ENCODE results near the gene PTPN13.

PTPN13 gene

GRCh38 chr4:86749121-86749520 lies 155.0 kb downstream of the PTPN13 start:
- TF ChIP-seq CTCF (conservative IDR thresholded peaks at IDR 0.05): no peak

GRCh38 chr4:86755388-86755787 lies 161.3 kb downstream of the PTPN13 start:
- no peak overlapping the region for H3K27ac ChIP-seq
- TF ChIP-seq CTCF (conservative IDR thresholded peaks at IDR 0.05): no peak

More at GRCh38 chr4:86749121-86749520, 155.0 kb downstream of the PTPN13 start:
- no peak overlapping the region for H3K27ac ChIP-seq

GRCh38 chr4:86757468-86757867 lies 163.4 kb downstream of the PTPN13 start:
- no peak overlapping the region for H3K27ac ChIP-seq
- no peak for TF ChIP-seq CTCF (conservative IDR thresholded peaks at IDR 0.05)

- TF ChIP-seq CTCF (conservative IDR thresholded peaks at IDR 0.05): no peak
Measured at GRCh38 chr4:86759298-86759697, 165.2 kb downstream of the PTPN13 start.

GRCh38 chr4:86762649-86763048 lies 168.5 kb downstream of the PTPN13 start:
- TF ChIP-seq CTCF (conservative IDR thresholded peaks at IDR 0.05): no peak
- no peak overlapping the region for H3K27ac ChIP-seq

More at GRCh38 chr4:86759298-86759697, 165.2 kb downstream of the PTPN13 start:
- H3K27ac ChIP-seq: no peak overlapping the region

GRCh38 chr4:86769794-86770193 lies 175.7 kb downstream of the PTPN13 start:
- no peak for TF ChIP-seq CTCF (conservative IDR thresholded peaks at IDR 0.05)
- H3K27ac ChIP-seq: no peak overlapping the region

- H3K27ac ChIP-seq: no peak overlapping the region
- TF ChIP-seq CTCF (conservative IDR thresholded peaks at IDR 0.05): no peak
Measured at GRCh38 chr4:86771141-86771540, 177.0 kb downstream of the PTPN13 start.

GRCh38 chr4:86775061-86775460 lies 180.9 kb downstream of the PTPN13 start:
- TF ChIP-seq CTCF (conservative IDR thresholded peaks at IDR 0.05): no peak
- H3K27ac ChIP-seq: no peak overlapping the region

Measured in VCaP (cell line).